Neural cell (in vitro differentiated cells): ENCODE data around the gene XIRP1. TPM values are rescaled to one million over a fixed set of nuclear protein-coding genes. Genes with fewer than 3 reads are reported as not detected.
"Not testable (repeated sequence)": the region's sequence is repeated elsewhere in the genome, so short reads cannot be mapped to it uniquely, and the experiment has no call there.

ENCODE experiments used
- H2AFZ ChIP-seq: fragments of 200-600, 300-800 bp; sonication (generic), shearing (Covaris generic); 2 replicates; pipeline ENCODE4 v1.6.0; 2014; ENCODE audit warnings: low read depth, mild to moderate bottlenecking, antibody characterized with exemption, low read length, moderate library complexity
- H3F3A ChIP-seq: fragments of 200-600 bp; shearing (Covaris generic); 2 replicates; pipeline ENCODE4 v1.6.1; 2016; ENCODE audit warnings: mild to moderate bottlenecking, moderate library complexity, mixed read lengths, antibody characterized with exemption, low read length; ENCODE audit not compliant: insufficient read depth, poor library complexity, severe bottlenecking
- H3K27ac ChIP-seq: fragments of 200-600, 300-800 bp; sonication (generic), shearing (Covaris generic); 2 replicates; pipeline ENCODE4 v1.5.1; 2014; ENCODE audit warnings: mild to moderate bottlenecking, low read length, moderate library complexity
- H3K27me3 ChIP-seq: fragments of 300-800, 200-600 bp; sonication (generic), shearing (Covaris generic); 2 replicates; pipeline ENCODE4 v1.6.0; 2014; ENCODE audit warnings: mild to moderate bottlenecking, low read depth, low read length, moderate library complexity; ENCODE audit not compliant: insufficient read depth
- H3K36me3 ChIP-seq: fragments of 300-800, 200-600 bp; sonication (generic), shearing (Covaris generic); 2 replicates; pipeline ENCODE4 v1.5.1; 2014; ENCODE audit warnings: mild to moderate bottlenecking, antibody characterized with exemption, low read length, moderate library complexity; ENCODE audit not compliant: insufficient read depth
- H3K4me2 ChIP-seq: fragments of 300-800, 200-600 bp; sonication (generic), shearing (Covaris generic); 2 replicates; pipeline ENCODE4 v1.6.0; 2014; ENCODE audit warnings: mild to moderate bottlenecking, low read length
- H3K4me3 ChIP-seq: fragments of 300-800, 200-600 bp; sonication (generic), shearing (Covaris generic); 2 replicates; pipeline ENCODE4 v1.5.1; 2014; ENCODE audit warnings: mild to moderate bottlenecking, low read length, moderate library complexity
- H3K79me2 ChIP-seq: fragments of 200-600 bp; shearing (Covaris generic); replicated peaks from 2 replicates; pipeline ENCODE4 v1.6.0; 2014; ENCODE audit warnings: mild to moderate bottlenecking, low read length, moderate library complexity; ENCODE audit not compliant: insufficient read depth
- H3K9ac ChIP-seq: fragments of 300-800, 200-600 bp; sonication (generic), shearing (Covaris generic); 2 replicates; pipeline ENCODE4 v1.6.1; 2016; ENCODE audit warnings: mild to moderate bottlenecking, low read length, mixed read lengths
- H3K9me2 ChIP-seq: fragments of 200-600 bp; shearing (Covaris generic); 2 replicates; pipeline ENCODE4 v1.6.1; 2016; ENCODE audit warnings: mild to moderate bottlenecking, low read length, mixed read lengths; ENCODE audit not compliant: insufficient read depth
- H3K9me3 ChIP-seq: fragments of 200-600, 300-800 bp; sonication (generic), shearing (Covaris generic); 2 replicates; pipeline ENCODE4 v1.6.1; 2016; ENCODE audit warnings: mild to moderate bottlenecking, mixed run types, low read length, moderate library complexity, mixed read lengths
- H4K20me1 ChIP-seq: fragments of 200-600 bp; shearing (Covaris generic); 2 replicates; pipeline ENCODE4 v1.6.1; 2016; ENCODE audit warnings: mild to moderate bottlenecking, mixed run types; ENCODE audit not compliant: insufficient read depth
- CTCF ChIP-seq: fragments of 450-650 bp; IDR thresholded peaks from 2 replicates; pipeline ENCODE4 v1.5.1; 2014; ENCODE audit warnings: antibody characterized with exemption, mild to moderate bottlenecking, moderate library complexity; ENCODE audit not compliant: poor library complexity, severe bottlenecking
- EP300 ChIP-seq: fragments of 450-650 bp; conservative IDR thresholded peaks from 2 replicates; pipeline ENCODE4 v1.6.1; 2014; ENCODE audit warnings: antibody characterized with exemption, mild to moderate bottlenecking, moderate library complexity; ENCODE audit not compliant: poor library complexity, severe bottlenecking
- EZH2 ChIP-seq: fragments of 200-600, 300-800 bp; shearing (Covaris generic), sonication (generic); IDR thresholded peaks from 2 replicates; pipeline ENCODE4 v1.6.1; 2014; ENCODE audit warnings: antibody characterized with exemption, low read length, borderline replicate concordance, mild to moderate bottlenecking; ENCODE audit not compliant: insufficient read depth, poor library complexity, severe bottlenecking
- MXI1 ChIP-seq: fragments of 450-650 bp; conservative IDR thresholded peaks from 2 replicates; pipeline ENCODE4 v1.6.1; 2014; ENCODE audit warnings: antibody characterized with exemption, mild to moderate bottlenecking; ENCODE audit not compliant: poor library complexity, severe bottlenecking
- POLR2AphosphoS5 ChIP-seq: IDR thresholded peaks from 2 replicates; pipeline ENCODE4 v1.6.1; 2012
- RAD21 ChIP-seq: fragments of 450-650 bp; conservative IDR thresholded peaks from 2 replicates; pipeline ENCODE4 v1.6.1; 2014; ENCODE audit warnings: antibody characterized with exemption, mild to moderate bottlenecking, moderate library complexity
- REST ChIP-seq: IDR thresholded peaks from 2 replicates; pipeline ENCODE4 v1.6.1; 2012; ENCODE audit warnings: borderline replicate concordance
- SMC3 ChIP-seq: fragments of 450-650 bp; conservative IDR thresholded peaks from 2 replicates; pipeline ENCODE4 v1.6.1; 2014; ENCODE audit warnings: antibody characterized with exemption, mild to moderate bottlenecking, moderate library complexity; ENCODE audit not compliant: poor library complexity
- TAF1 ChIP-seq: IDR thresholded peaks from 2 replicates; pipeline ENCODE4 v1.6.1; 2012; ENCODE audit warnings: low read depth
- polyA plus RNA-seq: library from polyadenylated mRNA; depleted of rRNA; stranded (reverse); fragments of >200 nt; gene quantifications from 2 replicates; pipeline ENCODE4 v1.2.3, GENCODE V29; 2014

The XIRP1 gene
- polyA plus RNA-seq, 1 donor from 2014 or later, result not detected

GRCh38 chr3:39173318-39174125, 18.9 kb downstream of the XIRP1 start:
- Histone ChIP-seq H3K4me2 (no peak overlapping the region), H3K9me3 (no peaks in the 10 kb centered on the region), H3K27ac (no peak overlapping the region), H3K9ac (no peak overlapping the region), H3K4me3 (no peak overlapping the region), H3K36me3 (no peaks in the 10 kb centered on the region), H2AFZ (no peak overlapping the region), H3K79me2 (no peaks in the 10 kb centered on the region), H3K27me3 (no peaks in the 10 kb centered on the region), H3F3A (no peaks in the 10 kb centered on the region), H4K20me1 (no peaks in the 10 kb centered on the region), H3K9me2 (no peaks in the 10 kb centered on the region)
- TF ChIP-seq RAD21 (no peak), SMC3 (no peak), POLR2AphosphoS5 (no peak), EZH2 (no peak), EP300 (no peak), MXI1 (no peak), CTCF (no peak), REST (no peak), TAF1 (no peak)

GRCh38 chr3:39171860-39172259, 20.5 kb downstream of the XIRP1 start:
- Histone ChIP-seq H3K36me3 (no peaks in the 10 kb centered on the region), H3K9me3 (no peaks in the 10 kb centered on the region), H3F3A (no peaks in the 10 kb centered on the region), H3K4me3 (no peak overlapping the region), H3K79me2 (no peaks in the 10 kb centered on the region), H3K9ac (no peak overlapping the region), H3K9me2 (no peaks in the 10 kb centered on the region), H4K20me1 (no peaks in the 10 kb centered on the region), H3K27ac (no peak overlapping the region), H3K4me2 (no peak overlapping the region), H2AFZ (no peak overlapping the region), H3K27me3 (no peaks in the 10 kb centered on the region)
- TF ChIP-seq RAD21 (no peak), SMC3 (no peak), MXI1 (no peak), EP300 (no peak), TAF1 (no peak), EZH2 (no peak), CTCF (no peak), POLR2AphosphoS5 (no peak), REST (no peak)

GRCh38 chr3:39170877-39171276, 21.5 kb downstream of the XIRP1 start:
- not testable (repeated sequence) for H3K36me3 ChIP-seq, H2AFZ ChIP-seq, H3K9ac ChIP-seq, H3K9me3 ChIP-seq, H3K79me2 ChIP-seq, H3F3A ChIP-seq, H3K4me2 ChIP-seq, H3K27ac ChIP-seq, H3K4me3 ChIP-seq, H3K9me2 ChIP-seq, H4K20me1 ChIP-seq, H3K27me3 ChIP-seq
